Measurements from ENCODE around the gene SEMA3F.

SEMA3F gene

GRCh38 chr3:50124800-50125178, 30.3 kb upstream of the SEMA3F start:
- H3K27ac ChIP-seq (ENCODE audit: low read depth, low read length): no peak overlapping the region

GRCh38 chr3:50125541-50126286, 29.4 kb upstream of the SEMA3F start:
- Histone ChIP-seq H3K36me3 (ENCODE audit: control insufficient read depth, low read length) (peaks cover 10% of the 10 kb centered on the region), H3K4me1 (ENCODE audit: control insufficient read depth, low read length) (no peaks in the 10 kb centered on the region), H3K9me2 (replicated peaks; ENCODE audit: control insufficient read depth, low read length) (no peaks in the 10 kb centered on the region), H3K79me2 (ENCODE audit: control insufficient read depth, low read length) (no peaks in the 10 kb centered on the region), H3K27me3 (ENCODE audit: control insufficient read depth, low read length) (peaks cover 7% of the 10 kb centered on the region; the same call in 1 of the 2 replicates), H3K9me3 (ENCODE audit: control insufficient read depth, insufficient read depth, low read length) (no peaks in the 10 kb centered on the region), H3K27ac (ENCODE audit: low read depth, low read length) (no peak overlapping the region), H3F3A (ENCODE audit: control insufficient read depth, insufficient read depth) (peaks cover 4% of the 10 kb centered on the region; the same call in 1 of the 2 replicates), H4K20me1 (ENCODE audit: control insufficient read depth, insufficient read depth, low read depth, low read length) (no peaks in the 10 kb centered on the region), H3K4me2 (ENCODE audit: low read length) (no peak overlapping the region), H3K4me3 (ENCODE audit: low read length) (no peak overlapping the region)
- TF ChIP-seq CTCF (IDR thresholded peaks at IDR 0.05; ENCODE audit: low read depth, low read length, poor library complexity, severe bottlenecking) (no peak), EZH2phosphoT487 (IDR thresholded peaks at IDR 0.05; ENCODE audit: borderline replicate concordance, low read length) (no peak)

More at GRCh38 chr3:50124800-50125178, 30.3 kb upstream of the SEMA3F start:
- TF ChIP-seq EZH2phosphoT487 (IDR thresholded peaks at IDR 0.05; ENCODE audit: borderline replicate concordance, low read length) (no peak), CTCF (IDR thresholded peaks at IDR 0.05; ENCODE audit: low read depth, low read length, poor library complexity, severe bottlenecking) (no peak)
- Histone ChIP-seq H3F3A (ENCODE audit: control insufficient read depth, insufficient read depth) (peaks cover 9% of the 10 kb centered on the region), H3K4me3 (ENCODE audit: low read length) (no peak overlapping the region), H3K79me2 (ENCODE audit: control insufficient read depth, low read length) (no peaks in the 10 kb centered on the region), H3K9me2 (replicated peaks; ENCODE audit: control insufficient read depth, low read length) (no peaks in the 10 kb centered on the region), H3K36me3 (ENCODE audit: control insufficient read depth, low read length) (peaks cover 19% of the 10 kb centered on the region), H3K4me2 (ENCODE audit: low read length) (no peak overlapping the region), H3K27me3 (ENCODE audit: control insufficient read depth, low read length) (peaks cover 2% of the 10 kb centered on the region; the same call in 1 of the 2 replicates), H4K20me1 (ENCODE audit: control insufficient read depth, insufficient read depth, low read depth, low read length) (no peaks in the 10 kb centered on the region), H3K4me1 (ENCODE audit: control insufficient read depth, low read length) (no peaks in the 10 kb centered on the region), H3K9me3 (ENCODE audit: control insufficient read depth, insufficient read depth, low read length) (no peaks in the 10 kb centered on the region)

GRCh38 chr3:50126287-50127211, 28.6 kb upstream of the SEMA3F start:
- Histone ChIP-seq H3K79me2 (ENCODE audit: control insufficient read depth, low read length) (no peaks in the 10 kb centered on the region), H3K27ac (ENCODE audit: low read depth, low read length) (no peak overlapping the region), H3K36me3 (ENCODE audit: control insufficient read depth, low read length) (peaks cover 3% of the 10 kb centered on the region; the same call in 1 of the 2 replicates), H3K4me1 (ENCODE audit: control insufficient read depth, low read length) (no peaks in the 10 kb centered on the region), H3K27me3 (ENCODE audit: control insufficient read depth, low read length) (peaks cover 14% of the 10 kb centered on the region; the same call in 1 of the 2 replicates), H4K20me1 (ENCODE audit: control insufficient read depth, insufficient read depth, low read depth, low read length) (no peaks in the 10 kb centered on the region), H3K4me3 (ENCODE audit: low read length) (no peak overlapping the region), H3K4me2 (ENCODE audit: low read length) (no peak overlapping the region), H3K9me3 (ENCODE audit: control insufficient read depth, insufficient read depth, low read length) (no peaks in the 10 kb centered on the region), H3K9me2 (replicated peaks; ENCODE audit: control insufficient read depth, low read length) (no peaks in the 10 kb centered on the region), H3F3A (ENCODE audit: control insufficient read depth, insufficient read depth) (no peaks in the 10 kb centered on the region)
- TF ChIP-seq EZH2phosphoT487 (IDR thresholded peaks at IDR 0.05; ENCODE audit: borderline replicate concordance, low read length): no peak
